ENCODE results near the gene PLLP. TPM values are rescaled to one million over a fixed set of nuclear protein-coding genes. Genes with fewer than 3 reads are reported as not detected.

PLLP gene, protein sequence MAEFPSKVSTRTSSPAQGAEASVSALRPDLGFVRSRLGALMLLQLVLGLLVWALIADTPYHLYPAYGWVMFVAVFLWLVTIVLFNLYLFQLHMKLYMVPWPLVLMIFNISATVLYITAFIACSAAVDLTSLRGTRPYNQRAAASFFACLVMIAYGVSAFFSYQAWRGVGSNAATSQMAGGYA
- total RNA-seq: 1.3 and 7.5 TPM in 2 replicates

DNA sequence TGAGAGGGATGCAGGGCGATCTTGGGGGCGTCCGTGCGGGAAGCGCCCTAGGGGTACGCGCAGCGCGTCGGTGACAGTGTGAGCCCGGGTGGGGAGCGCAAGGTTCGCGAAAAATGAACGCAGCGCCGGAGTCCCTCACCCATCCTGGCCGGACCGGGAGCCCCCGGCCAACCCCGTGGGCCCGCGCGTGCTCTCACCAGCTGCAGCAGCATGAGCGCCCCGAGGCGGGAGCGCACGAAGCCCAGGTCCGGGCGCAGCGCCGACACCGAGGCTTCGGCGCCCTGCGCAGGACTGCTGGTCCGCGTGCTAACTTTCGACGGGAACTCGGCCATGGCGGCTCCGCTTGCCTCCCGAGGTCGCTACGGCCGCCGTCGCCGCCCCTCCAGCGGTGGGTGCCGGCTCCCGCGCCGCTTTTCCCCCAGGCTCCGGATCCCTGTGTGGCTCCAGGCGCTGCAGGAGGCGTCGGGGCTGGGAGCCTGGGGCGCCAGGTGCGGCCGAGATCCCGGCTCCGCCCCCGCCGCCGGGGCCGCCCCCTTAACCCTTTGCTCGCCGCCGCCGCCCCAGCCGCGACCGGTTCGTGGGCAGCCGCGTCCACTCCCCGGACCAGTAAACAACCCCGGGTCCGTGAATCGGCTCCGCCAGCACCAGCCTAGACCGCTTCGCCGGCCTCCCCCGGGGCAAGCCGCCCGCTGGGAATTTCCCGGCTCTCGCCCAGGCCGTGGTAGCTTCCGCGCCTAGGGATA lies at the start of gene PLLP:
Gene PLLP, minus strand, starts transcription at position 464 of the 743 bp plus-strand sequence. Its CDS starts 132 bp downstream, at position 332.

DNA sequence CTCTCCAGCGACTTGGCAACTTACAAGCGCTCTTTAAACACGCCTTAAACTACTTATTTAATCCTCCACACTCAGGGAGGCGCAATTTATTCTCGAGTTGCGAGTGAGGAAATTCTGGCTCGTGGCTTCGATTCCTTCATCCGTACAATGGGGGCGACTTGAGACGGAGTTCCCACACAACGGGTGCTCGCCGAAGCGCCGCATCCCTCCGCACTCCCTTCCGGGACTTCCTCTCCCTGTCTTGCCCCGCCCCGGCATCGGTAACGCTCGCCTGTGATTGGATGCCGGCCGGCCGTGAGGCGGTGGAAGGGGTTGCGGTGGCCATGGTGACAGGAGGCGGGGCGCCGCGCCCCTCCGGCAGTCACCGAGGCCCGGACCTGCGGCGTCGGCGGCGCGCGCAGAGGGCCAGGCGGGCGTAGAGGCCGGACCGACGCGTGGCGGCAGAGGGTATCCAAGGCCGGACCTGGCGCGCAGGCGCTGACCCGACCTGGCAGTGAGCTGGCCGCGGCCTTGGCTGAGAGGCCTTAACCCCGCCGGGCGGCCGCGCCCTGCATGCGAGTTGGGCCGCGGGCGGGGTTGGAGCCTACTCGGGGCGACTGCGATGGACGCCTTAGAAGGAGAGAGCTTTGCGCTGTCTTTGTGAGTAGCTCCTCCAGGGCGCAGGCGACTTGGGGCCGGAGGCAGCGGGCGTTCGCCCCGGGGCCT lies 39.6 kb downstream of the PLLP start, which contains the start of gene ARL2BP:
Gene ARL2BP, plus strand, starts transcription at position 493 of the 705 bp plus-strand sequence. Its CDS starts 109 bp downstream, at position 602.

Small RNA genes lying within 50 kb of the gene (small RNA-seq; reads per million reads assigned to genes)
- not detected for gene AC108081.1

Other genes with a start within 250 kb of the PLLP start
- 15.1 and 23.6 TPM in 2 replicates for gene CPNE2, start 192.1 kb downstream of the PLLP start, total RNA-seq
- gene PSME3IP1, start 98.6 kb downstream of the PLLP start, total RNA-seq: 49.9 and 57.2 TPM in 2 replicates
- 70.7 and 79.7 TPM in 2 replicates for gene RSPRY1, start 98.3 kb downstream of the PLLP start, total RNA-seq
- 85.2 and 106 TPM in 2 replicates for gene ARL2BP, start 39.4 kb downstream of the PLLP start, total RNA-seq
- not detected in 2 replicates for gene CCL22, start 74.1 kb upstream of the PLLP start, total RNA-seq
- under 0.01 TPM in 1 of 2 replicates, not detected in the other for gene CX3CL1, start 87.8 kb upstream of the PLLP start, total RNA-seq
- not detected in 2 replicates for gene CCL17, start 120.1 kb upstream of the PLLP start, total RNA-seq
- gene CIAPIN1, start 162.7 kb upstream of the PLLP start, total RNA-seq: 33.0 and 49.6 TPM in 2 replicates
- gene COQ9, start 162.8 kb upstream of the PLLP start, total RNA-seq: 31.4 and 41.5 TPM in 2 replicates
- 106 and 118 TPM in 2 replicates for gene POLR2C, start 178.0 kb upstream of the PLLP start, total RNA-seq
- 59.3 and 74.5 TPM in 2 replicates for gene DOK4, start 201.8 kb upstream of the PLLP start, total RNA-seq